ENCODE measurements around the gene HSPA1A.

- TF ChIP-seq POLR2A (IDR thresholded peaks at IDR 0.05): no peak
- TF ChIP-seq CTCF (IDR thresholded peaks at IDR 0.05): no peak
- TF ChIP-seq POLR2AphosphoS5 (IDR thresholded peaks at IDR 0.05; ENCODE audit: insufficient read depth in 1 of 2, low read depth in 1 of 2): no peak
Observed at GRCh38 chr6:31811645-31812044, 3.7 kb upstream of the HSPA1A start.
